HepG2 (cell line): ENCODE measurements around the gene SRBD1. TPM values are rescaled to one million over a fixed set of nuclear protein-coding genes. Genes with fewer than 3 reads are reported as not detected.

ENCODE experiments used
- E2F5 ChIP-seq: sonication (generic); formaldehyde crosslinking; conservative IDR thresholded peaks from 2 replicates; pipeline ENCODE4 v1.4.0; 2020; ENCODE audit warnings: missing genetic modification reagents
- EP300 ChIP-seq, 3 experiments: sonication (generic) in 1 of 3; formaldehyde crosslinking in 1 of 3; IDR thresholded peaks; 2 replicates each; pipeline versions ENCODE4 v1.5.1 to v1.6.1; 2011 to 2020; ENCODE audit warnings: low read depth in 2 of 3, low read length in 2 of 3, borderline replicate concordance in 1 of 3, improper control_type of control experiment in 1 of 3, mild to moderate bottlenecking in 1 of 3, missing genetic modification reagents in 1 of 3, moderate library complexity in 1 of 3
- HIVEP1 ChIP-seq: sonication (generic); formaldehyde crosslinking; IDR thresholded peaks from 2 replicates; pipeline ENCODE4 v1.4.0; 2020; ENCODE audit warnings: mild to moderate bottlenecking, missing genetic modification reagents
- IRF9 ChIP-seq: sonication (generic); formaldehyde crosslinking; IDR thresholded peaks from 2 replicates; pipeline ENCODE4 v1.8.0; 2022; ENCODE audit warnings: missing genetic modification reagents, mild to moderate bottlenecking, borderline replicate concordance
- ISX ChIP-seq: sonication (generic); formaldehyde crosslinking; conservative IDR thresholded peaks from 2 replicates; pipeline ENCODE4 v1.5.0; 2020; ENCODE audit warnings: missing genetic modification reagents
- MTF2 ChIP-seq: sonication (generic); formaldehyde crosslinking; IDR thresholded peaks from 2 replicates; pipeline ENCODE4 v1.5.0; 2020; ENCODE audit warnings: missing genetic modification reagents, borderline replicate concordance
- MXI1 ChIP-seq: IDR thresholded peaks from 3 replicates; pipeline ENCODE4 v1.6.1; 2012; ENCODE audit warnings: low read depth, low read length, inconsistent platforms, borderline replicate concordance
- PAF1 ChIP-seq: IDR thresholded peaks from 2 replicates; pipeline ENCODE4 v1.6.1; 2016; ENCODE audit warnings: missing genetic modification reagents, missing compliant biosample characterization
- RARA ChIP-seq: IDR thresholded peaks from 2 replicates; pipeline ENCODE4 v1.6.1; 2016; ENCODE audit warnings: missing genetic modification reagents, missing compliant biosample characterization
- RNF219 ChIP-seq: sonication (generic); formaldehyde crosslinking; IDR thresholded peaks from 2 replicates; pipeline ENCODE4 v1.5.0; 2020; ENCODE audit warnings: mild to moderate bottlenecking, missing genetic modification reagents
- SP5 ChIP-seq: IDR thresholded peaks from 2 replicates; pipeline ENCODE4 v1.6.1; 2016; ENCODE audit warnings: low read depth, borderline replicate concordance
- ZNF280D ChIP-seq: sonication (generic); formaldehyde crosslinking; IDR thresholded peaks from 2 replicates; pipeline ENCODE4 v1.5.1; 2020; ENCODE audit warnings: mild to moderate bottlenecking, missing genetic modification reagents
- ZNF282 ChIP-seq: fragments of 450-650 bp; IDR thresholded peaks from 2 replicates; pipeline ENCODE4 v1.6.1; 2018; ENCODE audit not compliant: partially characterized antibody
- ZNF687 ChIP-seq: sonication (generic); formaldehyde crosslinking; IDR thresholded peaks from 2 replicates; pipeline ENCODE4 v1.5.1; 2020; ENCODE audit warnings: mild to moderate bottlenecking, missing genetic modification reagents, moderate library complexity
- ZNF792 ChIP-seq: IDR thresholded peaks from 2 replicates; pipeline ENCODE4 v1.6.1; 2016
- polyA plus RNA-seq, 8 experiments: library from polyadenylated mRNA; depleted of rRNA in 3 of 8; stranded (reverse) in 7 of 8; unstranded in 1 of 8; fragments of >200 nt; fragmentation: Illumina TruSeq in 4 of 8; extraction: Trizol in 4 of 8; gene quantifications; 2 replicates each; pipeline versions ENCODE4 v1.2.1 to v1.2.3, GENCODE V29; 2011 to 2016; ENCODE audit warnings: low read depth in 4 of 8, missing spikeins in 1 of 8, mixed read lengths in 1 of 8; ENCODE audit not compliant: insufficient read depth in 1 of 8
- total RNA-seq, 5 experiments: library from RNA; depleted of rRNA; stranded (reverse); fragments of >200 nt; fragmentation: Illumina TruSeq; extraction: Trizol; gene quantifications; 2 replicates each; pipeline ENCODE4 v1.2.3, GENCODE V29; 2016; ENCODE audit warnings: low read depth in 1 of 5

The SRBD1 gene
- total and polyA plus RNA-seq, 2 of the 13 experiments (the other 11 are each of a cell fraction or from before 2014, with no cell fraction given) = 3.2 to 23.9 TPM

GRCh38 chr2:45373534-45373933, 237.5 kb downstream of the SRBD1 start (continued):
- TF ChIP-seq ZNF687 (CRISPR knock-in tag) = no peak
- TF ChIP-seq ZNF282 = no peak
- TF ChIP-seq ISX (CRISPR knock-in tag) = no peak
- no peak for TF ChIP-seq MXI1
- 0 out of 2 replicates have a peak, but pooled peaks have one; percentile 24 for TF ChIP-seq SP5 (CRISPR knock-in tag)
- TF ChIP-seq EP300 (IDR thresholded peaks at IDR 0.05; ENCODE audit: low read depth in 2 of 2, low read length in 2 of 2) = peak; percentile 71 to 79; a peak in 3 of 4 replicates
- peak; percentile 47; the same call in 1 of the 2 replicates for TF ChIP-seq EP300 (CRISPR knock-in tag; IDR thresholded peaks at IDR 0.05; ENCODE audit: borderline replicate concordance)
- TF ChIP-seq RARA = peak; percentile 96
- TF ChIP-seq IRF9 (CRISPR knock-in tag) = no peak
- no peak for TF ChIP-seq RNF219 (CRISPR knock-in tag)
- no peak for TF ChIP-seq ZNF792 (CRISPR knock-in tag)
- TF ChIP-seq PAF1 = no peak
- no peak for TF ChIP-seq E2F5 (CRISPR knock-in tag)
- TF ChIP-seq MTF2 (CRISPR knock-in tag) = no peak
- no peak for TF ChIP-seq HIVEP1 (CRISPR knock-in tag)
- TF ChIP-seq ZNF280D (CRISPR knock-in tag) = no peak
